MM.1S (cell line): ENCODE results near the gene PAQR5.
A peak's percentile ranks its signal among the peaks of the same experiment; 100 is the strongest.

Experiments used
- DNase-seq: peaks from one replicate; pipeline ENCODE4 v3.0.0-alpha.2; 2015
- H2AFZ ChIP-seq: fragments of 300-600 bp; sonication (generic); 2 replicates; pipeline ENCODE4 v1.6.0; 2016; ENCODE audit warnings: antibody characterized with exemption, low read length
- H3F3A ChIP-seq: fragments of 300-600 bp; sonication (generic); 2 replicates; pipeline ENCODE4 v1.6.1; 2016; ENCODE audit warnings: mild to moderate bottlenecking, antibody characterized with exemption, low read length, moderate library complexity, mixed read lengths; ENCODE audit not compliant: insufficient read depth
- H3K27ac ChIP-seq: fragments of 300-600 bp; sonication (generic); 2 replicates; pipeline ENCODE4 v1.5.1; 2016; ENCODE audit warnings: mild to moderate bottlenecking, low read length
- H3K27me3 ChIP-seq: fragments of 300-600 bp; sonication (generic); replicated peaks from 2 replicates; pipeline ENCODE4 v1.6.0; 2016; ENCODE audit warnings: low read length; ENCODE audit not compliant: insufficient read depth
- H3K36me3 ChIP-seq: fragments of 300-600 bp; sonication (generic); replicated peaks from 2 replicates; pipeline ENCODE4 v1.6.1; 2016; ENCODE audit warnings: mild to moderate bottlenecking, low read length, mixed read lengths; ENCODE audit not compliant: insufficient read depth
- H3K4me1 ChIP-seq: fragments of 300-600 bp; sonication (generic); 2 replicates; pipeline ENCODE4 v1.6.1; 2016; ENCODE audit warnings: low read length, mixed read lengths
- H3K4me2 ChIP-seq: fragments of 300-600 bp; sonication (generic); 2 replicates; pipeline ENCODE4 v1.6.0; 2016; ENCODE audit warnings: low read depth, low read length
- H3K4me3 ChIP-seq: fragments of 300-600 bp; sonication (generic); 2 replicates; pipeline ENCODE4 v1.5.1; 2016; ENCODE audit warnings: low read length, mixed read lengths
- H3K79me2 ChIP-seq: fragments of 300-600 bp; sonication (generic); 2 replicates; pipeline ENCODE4 v1.6.1; 2016; ENCODE audit warnings: mixed run types, low read length, mixed read lengths
- H3K9ac ChIP-seq: fragments of 300-600 bp; sonication (generic); 2 replicates; pipeline ENCODE4 v1.6.1; 2016; ENCODE audit warnings: low read length, mixed read lengths
- H3K9me2 ChIP-seq: fragments of 300-600 bp; sonication (generic); replicated peaks from 2 replicates; pipeline ENCODE4 v1.6.1; 2016; ENCODE audit warnings: mild to moderate bottlenecking, low read length, mixed read lengths; ENCODE audit not compliant: insufficient read depth
- H3K9me3 ChIP-seq: fragments of 300-600 bp; sonication (generic); replicated peaks from 2 replicates; pipeline ENCODE4 v1.6.1; 2016; ENCODE audit warnings: mild to moderate bottlenecking, low read length, mixed read lengths; ENCODE audit not compliant: insufficient read depth
- H4K20me1 ChIP-seq: fragments of 300-600 bp; sonication (generic); 2 replicates; pipeline ENCODE4 v1.6.1; 2016; ENCODE audit warnings: mild to moderate bottlenecking, low read length, moderate library complexity, mixed read lengths; ENCODE audit not compliant: insufficient read depth
- EZH2 ChIP-seq: fragments of 300-600 bp; sonication (generic); optimal IDR thresholded peaks from 2 replicates; pipeline ENCODE3; 2017; ENCODE audit warnings: low read depth, mild to moderate bottlenecking, antibody characterized with exemption, low read length, mixed read lengths
- EZH2phosphoT487 ChIP-seq: fragments of 300-600 bp; sonication (generic); IDR thresholded peaks from 2 replicates; pipeline ENCODE4 v1.6.1; 2018; ENCODE audit warnings: antibody characterized with exemption, low read length
- TF ChIP-seq, protein P1 (sequence below): fragments of 300-600 bp; sonication (generic); IDR thresholded peaks from 2 replicates; pipeline ENCODE4 v1.5.1; 2016; ENCODE audit warnings: antibody characterized with exemption, low read length, mixed read lengths

PAQR5 gene

DNA sequence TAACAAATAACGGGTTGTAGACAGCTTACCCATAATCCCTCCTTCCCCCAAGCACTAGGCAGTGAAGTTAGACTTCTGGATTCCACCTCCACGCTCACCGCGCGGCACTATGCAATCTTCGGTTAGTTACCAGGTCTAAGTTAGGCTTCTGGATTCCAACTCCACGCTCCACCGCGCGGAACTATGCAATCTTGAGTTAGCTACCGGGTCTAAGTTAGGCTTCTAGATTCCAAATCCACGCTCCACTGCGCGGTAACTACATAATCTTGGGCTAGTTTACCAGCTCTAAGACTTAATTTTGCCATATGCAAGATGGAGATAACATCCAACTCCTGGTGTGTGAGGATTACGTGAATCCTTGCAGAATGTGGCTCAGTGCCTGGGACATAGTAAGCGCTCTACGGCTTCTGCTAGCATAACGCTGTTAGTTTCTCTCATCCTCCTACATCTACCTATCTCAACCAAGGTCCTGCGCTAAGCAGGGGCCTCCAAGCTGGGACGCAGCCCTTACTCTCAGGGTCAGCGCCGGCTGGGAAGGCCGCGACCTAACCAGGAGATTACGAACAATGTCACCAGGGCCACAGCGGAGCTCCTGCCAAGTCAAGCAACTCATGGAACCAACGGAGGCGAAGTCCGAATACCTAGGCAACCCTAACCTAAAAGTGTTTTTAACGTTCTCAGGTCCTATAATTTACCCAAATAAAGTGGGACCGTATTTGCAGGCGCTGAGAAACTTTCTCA, 153.4 kb downstream of the PAQR5 start:
- Histone ChIP-seq H2AFZ (peak overlapping the region; percentile 83), H3F3A (peaks cover 57% of the 10 kb centered on the region), H3K4me2 (peak overlapping the region; percentile 81), H3K27me3 (no peaks in the 10 kb centered on the region), H3K36me3 (peaks cover 26% of the 10 kb centered on the region), H3K9me2 (no peaks in the 10 kb centered on the region), H3K27ac (peak overlapping the region; percentile 68), H3K4me3 (peak overlapping the region; percentile 91), H3K9me3 (no peaks in the 10 kb centered on the region), H3K4me1 (peaks cover 6% of the 10 kb centered on the region; the same call in 1 of the 2 replicates), H3K79me2 (peaks cover 32% of the 10 kb centered on the region), H4K20me1 (peaks cover 35% of the 10 kb centered on the region), H3K9ac (peak overlapping the region; percentile 89)
- TF ChIP-seq EZH2phosphoT487, result no peak
- TF ChIP-seq, protein P1, sequence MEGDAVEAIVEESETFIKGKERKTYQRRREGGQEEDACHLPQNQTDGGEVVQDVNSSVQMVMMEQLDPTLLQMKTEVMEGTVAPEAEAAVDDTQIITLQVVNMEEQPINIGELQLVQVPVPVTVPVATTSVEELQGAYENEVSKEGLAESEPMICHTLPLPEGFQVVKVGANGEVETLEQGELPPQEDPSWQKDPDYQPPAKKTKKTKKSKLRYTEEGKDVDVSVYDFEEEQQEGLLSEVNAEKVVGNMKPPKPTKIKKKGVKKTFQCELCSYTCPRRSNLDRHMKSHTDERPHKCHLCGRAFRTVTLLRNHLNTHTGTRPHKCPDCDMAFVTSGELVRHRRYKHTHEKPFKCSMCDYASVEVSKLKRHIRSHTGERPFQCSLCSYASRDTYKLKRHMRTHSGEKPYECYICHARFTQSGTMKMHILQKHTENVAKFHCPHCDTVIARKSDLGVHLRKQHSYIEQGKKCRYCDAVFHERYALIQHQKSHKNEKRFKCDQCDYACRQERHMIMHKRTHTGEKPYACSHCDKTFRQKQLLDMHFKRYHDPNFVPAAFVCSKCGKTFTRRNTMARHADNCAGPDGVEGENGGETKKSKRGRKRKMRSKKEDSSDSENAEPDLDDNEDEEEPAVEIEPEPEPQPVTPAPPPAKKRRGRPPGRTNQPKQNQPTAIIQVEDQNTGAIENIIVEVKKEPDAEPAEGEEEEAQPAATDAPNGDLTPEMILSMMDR, result no peak
- no peak for TF ChIP-seq EZH2
- DNase-seq, result peak; percentile 54

DNA sequence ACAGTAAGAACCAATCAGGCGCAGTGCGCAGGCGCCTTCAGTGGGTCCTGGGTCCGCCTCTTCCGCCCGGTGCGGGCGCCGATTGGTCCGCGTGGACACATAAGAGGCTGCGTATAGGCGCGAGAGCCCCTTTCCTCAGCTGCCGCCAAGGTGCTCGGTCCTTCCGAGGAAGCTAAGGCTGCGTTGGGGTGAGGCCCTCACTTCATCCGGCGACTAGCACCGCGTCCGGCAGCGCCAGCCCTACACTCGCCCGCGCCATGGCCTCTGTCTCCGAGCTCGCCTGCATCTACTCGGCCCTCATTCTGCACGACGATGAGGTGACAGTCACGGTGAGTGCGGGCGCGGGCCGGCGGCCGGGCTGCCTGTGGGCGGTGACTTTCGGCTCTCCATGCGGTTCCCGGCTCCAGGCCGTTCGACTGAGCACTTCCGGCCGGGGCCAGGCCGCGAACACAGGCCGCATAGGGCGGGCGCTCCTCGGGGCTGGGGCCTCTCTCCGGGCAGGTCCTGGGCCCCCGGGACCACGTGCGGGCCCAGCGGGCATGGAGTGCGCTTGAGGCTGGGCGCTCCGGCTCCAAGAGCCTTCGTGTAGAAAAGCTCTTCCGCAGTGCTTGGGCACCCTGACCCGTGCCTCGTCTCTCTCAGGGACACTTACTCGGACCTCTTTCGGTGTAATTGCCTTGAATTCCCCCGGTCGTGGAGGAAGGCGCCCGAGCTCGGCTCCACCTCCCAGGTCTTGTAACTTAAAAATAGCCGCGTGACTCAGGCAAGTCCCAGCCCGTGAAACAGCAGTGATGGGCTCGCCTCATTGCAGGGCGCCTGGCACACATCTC, 154.2 kb downstream of the PAQR5 start, which contains the start of gene RPLP1:
RPLP1 (plus strand) TSS at position 127 of the 830 bp plus-strand sequence; CDS start at position 258, 131 bp downstream.
- Histone ChIP-seq H3F3A (peaks cover 65% of the 10 kb centered on the region), H3K36me3 (peaks cover 26% of the 10 kb centered on the region), H3K79me2 (peaks cover 32% of the 10 kb centered on the region), H3K27ac (peak within 1 kb of the TSS; percentile 68), H3K9me3 (no peaks in the 10 kb centered on the region), H3K4me3 (peak within 1 kb of the TSS; percentile 91), H4K20me1 (peaks cover 40% of the 10 kb centered on the region), H3K4me2 (peak within 1 kb of the TSS; percentile 81), H3K4me1 (peaks cover 6% of the 10 kb centered on the region; the same call in 1 of the 2 replicates), H3K9me2 (no peaks in the 10 kb centered on the region), H3K27me3 (no peaks in the 10 kb centered on the region), H2AFZ (peak within 1 kb of the TSS; percentile 83), H3K9ac (peak within 1 kb of the TSS; percentile 89)
- TF ChIP-seq EZH2phosphoT487 (no peak), EZH2 (no peak)
- TF ChIP-seq, protein P1, result no peak
- DNase-seq, result peak; percentile 97

DNA sequence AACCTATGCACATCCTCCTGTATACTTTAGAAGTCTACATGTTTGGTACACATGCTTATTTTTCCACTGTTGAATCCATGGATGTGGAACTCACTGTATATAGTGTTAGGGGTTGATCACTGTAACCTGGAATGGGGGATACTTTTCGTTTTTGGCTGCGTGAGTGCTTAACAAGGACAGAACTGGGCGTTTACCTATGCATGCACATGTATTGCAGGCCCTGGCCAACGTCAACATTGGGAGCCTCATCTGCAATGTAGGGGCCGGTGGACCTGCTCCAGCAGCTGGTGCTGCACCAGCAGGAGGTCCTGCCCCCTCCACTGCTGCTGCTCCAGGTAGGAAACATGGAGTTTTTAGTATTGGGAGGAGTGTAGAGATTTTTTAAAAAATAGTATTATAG, 156.2 kb downstream of the PAQR5 start:
- peaks cover 77% of the 10 kb centered on the region for H3F3A ChIP-seq
- H3K27ac ChIP-seq, result no peak overlapping the region
- peaks cover 6% of the 10 kb centered on the region; the same call in 1 of the 2 replicates for H3K4me1 ChIP-seq
- no peaks in the 10 kb centered on the region for H3K9me2 ChIP-seq
- no peak overlapping the region for H3K9ac ChIP-seq
- no peak for DNase-seq
- H4K20me1 ChIP-seq, result peaks cover 40% of the 10 kb centered on the region
- no peaks in the 10 kb centered on the region for H3K9me3 ChIP-seq
- H3K36me3 ChIP-seq, result peaks cover 26% of the 10 kb centered on the region
- peak overlapping the region; percentile 81; the same call in 1 of the 2 replicates for H3K4me2 ChIP-seq
- H2AFZ ChIP-seq, result no peak overlapping the region
- TF ChIP-seq EZH2phosphoT487 (no peak), EZH2 (no peak)
- TF ChIP-seq, protein P1, result no peak
- H3K27me3 ChIP-seq, result no peaks in the 10 kb centered on the region
- peak overlapping the region; percentile 91 for H3K4me3 ChIP-seq
- H3K79me2 ChIP-seq, result peaks cover 32% of the 10 kb centered on the region
